Astrocyte (in vitro differentiated cells and primary cell): ENCODE results near the gene UBE2G2. TPM values are rescaled to one million over a fixed set of nuclear protein-coding genes. Genes with fewer than 3 reads are reported as not detected.

Experiments used
- DNase-seq: peaks from one replicate; pipeline ENCODE4 v3.0.0-alpha.2; 2010; ENCODE audit warnings: low read depth
- FAIRE-seq: peaks from 2 replicates; lab custom pipeline; 2011; peaks lifted over from hg19 to GRCh38; lab: Jason Lieb, UNC
- H2AFZ ChIP-seq: 2 replicates; pipeline ENCODE4 v1.6.0; 2012; ENCODE audit warnings: low read depth, low read length, inconsistent platforms
- H3K27ac ChIP-seq: 2 replicates; pipeline ENCODE4 v1.5.1; 2011; ENCODE audit warnings: low read depth, low read length, inconsistent platforms
- H3K27me3 ChIP-seq: 2 replicates; pipeline ENCODE4 v1.6.0; 2011; ENCODE audit warnings: low read length, inconsistent platforms; ENCODE audit not compliant: insufficient read depth
- H3K36me3 ChIP-seq: 2 replicates; pipeline ENCODE4 v1.5.1; 2011; ENCODE audit warnings: low read length, inconsistent platforms; ENCODE audit not compliant: insufficient read depth
- H3K4me1 ChIP-seq: 2 replicates; pipeline ENCODE4 v1.5.1; 2011; ENCODE audit warnings: low read length, inconsistent platforms; ENCODE audit not compliant: insufficient read depth
- H3K4me2 ChIP-seq: 2 replicates; pipeline ENCODE4 v1.6.0; 2012; ENCODE audit warnings: low read length, inconsistent platforms
- H3K4me3 ChIP-seq: 2 replicates; pipeline ENCODE4 v1.5.1; 2011; ENCODE audit warnings: low read depth, mild to moderate bottlenecking, low read length, inconsistent platforms; ENCODE audit not compliant: insufficient read depth
- H3K79me2 ChIP-seq: 2 replicates; pipeline ENCODE4 v1.6.0; 2012; ENCODE audit warnings: mild to moderate bottlenecking, low read length, inconsistent platforms; ENCODE audit not compliant: insufficient read depth
- H3K9ac ChIP-seq: 2 replicates; pipeline ENCODE4 v1.6.0; 2012; ENCODE audit warnings: mild to moderate bottlenecking, low read length, inconsistent platforms
- H3K9me3 ChIP-seq: 2 replicates; pipeline ENCODE4 v1.5.1; 2012; ENCODE audit warnings: low read depth, mild to moderate bottlenecking, low read length, inconsistent platforms; ENCODE audit not compliant: insufficient read depth
- H4K20me1 ChIP-seq: 2 replicates; pipeline ENCODE4 v1.6.0; 2012; ENCODE audit warnings: low read length, inconsistent platforms; ENCODE audit not compliant: insufficient read depth
- H3K27ac Mint-ChIP-seq: one replicate; pipeline ENCODE4 v1.8.0; 2021; ENCODE audit warnings: mild to moderate bottlenecking, mixed read lengths; ENCODE audit not compliant: unreplicated experiment
- H3K27me3 Mint-ChIP-seq: one replicate; pipeline ENCODE4 v1.8.0; 2021; ENCODE audit warnings: low read depth, mixed read lengths; ENCODE audit not compliant: unreplicated experiment
- H3K36me3 Mint-ChIP-seq: one replicate; pipeline ENCODE4 v1.8.0; 2021; ENCODE audit warnings: low read depth, mixed read lengths; ENCODE audit not compliant: unreplicated experiment
- H3K4me1 Mint-ChIP-seq: one replicate; pipeline ENCODE4 v1.8.0; 2021; ENCODE audit warnings: low read depth, mixed read lengths; ENCODE audit not compliant: unreplicated experiment
- H3K4me3 Mint-ChIP-seq: one replicate; pipeline ENCODE4 v1.8.0; 2021; ENCODE audit warnings: mild to moderate bottlenecking, moderate library complexity, mixed read lengths; ENCODE audit not compliant: unreplicated experiment
- H3K9me3 Mint-ChIP-seq: one replicate; pipeline ENCODE4 v1.8.0; 2021; ENCODE audit warnings: mild to moderate bottlenecking, mixed read lengths; ENCODE audit not compliant: unreplicated experiment
- CTCF ChIP-seq: IDR thresholded peaks from 2 replicates; pipeline ENCODE4 v1.5.1; 2011; ENCODE audit warnings: low read depth, mild to moderate bottlenecking, inconsistent platforms, low read length, moderate library complexity; ENCODE audit not compliant: insufficient read depth
- EZH2 ChIP-seq: IDR thresholded peaks from 2 replicates; pipeline ENCODE4 v1.6.1; 2012; ENCODE audit warnings: mild to moderate bottlenecking, low read length, inconsistent platforms; ENCODE audit not compliant: insufficient read depth
- total RNA-seq: library from RNA; stranded (reverse); gene quantifications from 2 replicates; pipeline ENCODE4 v1.2.1, GENCODE V29; 2021

Gene UBE2G2
- total RNA-seq, 1 donor from 2014 or later = 74.5 TPM

- no peak for FAIRE-seq
- Mint-ChIP-seq H3K4me3 (no peak overlapping the region), H3K27ac (peak overlapping the region; percentile 26), H3K27me3 (peaks cover 67% of the 10 kb centered on the region), H3K9me3 (peaks cover 4% of the 10 kb centered on the region), H3K36me3 (no peaks in the 10 kb centered on the region), H3K4me1 (peaks cover 6% of the 10 kb centered on the region)
- Histone ChIP-seq H3K9me3 (peaks cover 5% of the 10 kb centered on the region), H3K27me3 (peaks cover 15% of the 10 kb centered on the region), H3K4me2 (no peak overlapping the region), H3K36me3 (no peaks in the 10 kb centered on the region), H3K27ac (no peak overlapping the region), H3K4me3 (no peak overlapping the region), H3K9ac (no peak overlapping the region), H3K79me2 (no peaks in the 10 kb centered on the region), H3K4me1 (no peaks in the 10 kb centered on the region), H4K20me1 (no peaks in the 10 kb centered on the region), H2AFZ (no peak overlapping the region)
- no peak for DNase-seq
- TF ChIP-seq EZH2 (no peak), CTCF (no peak)
These were observed 74.3 kb downstream of the UBE2G2 start for GRCh38 chr21:44727321-44727720.

GRCh38 chr21:44726826-44727225, 74.8 kb downstream of the UBE2G2 start:
- TF ChIP-seq EZH2 (no peak), CTCF (no peak)
- peaks cover 15% of the 10 kb centered on the region for H3K27me3 ChIP-seq

GRCh38 chr21:44724926-44725325, 76.7 kb downstream of the UBE2G2 start:
- peaks cover 5% of the 10 kb centered on the region for H3K4me1 Mint-ChIP-seq
- H3K36me3 Mint-ChIP-seq = no peaks in the 10 kb centered on the region
- Histone ChIP-seq H3K9me3 (peaks cover 2% of the 10 kb centered on the region), H4K20me1 (no peaks in the 10 kb centered on the region), H3K27me3 (peaks cover 22% of the 10 kb centered on the region), H3K79me2 (no peaks in the 10 kb centered on the region), H3K4me1 (no peaks in the 10 kb centered on the region), H2AFZ (no peak overlapping the region), H3K4me2 (no peak overlapping the region), H3K27ac (no peak overlapping the region), H3K9ac (no peak overlapping the region), H3K36me3 (no peaks in the 10 kb centered on the region), H3K4me3 (no peak overlapping the region)
- FAIRE-seq = no peak
- H3K27me3 Mint-ChIP-seq = peaks cover 55% of the 10 kb centered on the region
- peaks cover 4% of the 10 kb centered on the region for H3K9me3 Mint-ChIP-seq
- no peak overlapping the region for H3K27ac Mint-ChIP-seq
- no peak for TF ChIP-seq CTCF
- TF ChIP-seq EZH2 = no peak
- H3K4me3 Mint-ChIP-seq = no peak overlapping the region
- DNase-seq = no peak

More at GRCh38 chr21:44726826-44727225, 74.8 kb downstream of the UBE2G2 start:
- no peak overlapping the region for H3K4me2 ChIP-seq
- Mint-ChIP-seq H3K9me3 (peaks cover 4% of the 10 kb centered on the region), H3K36me3 (no peaks in the 10 kb centered on the region), H3K27me3 (peaks cover 64% of the 10 kb centered on the region), H3K27ac (no peak overlapping the region), H3K4me3 (no peak overlapping the region), H3K4me1 (peaks cover 6% of the 10 kb centered on the region)
- DNase-seq (no peak), FAIRE-seq (no peak)
- H3K36me3 ChIP-seq = no peaks in the 10 kb centered on the region
- H3K9ac ChIP-seq = no peak overlapping the region
- H3K9me3 ChIP-seq = peaks cover 3% of the 10 kb centered on the region
- H4K20me1 ChIP-seq = no peaks in the 10 kb centered on the region
- no peak overlapping the region for H3K4me3 ChIP-seq
- H2AFZ ChIP-seq = no peak overlapping the region
- no peak overlapping the region for H3K27ac ChIP-seq
- H3K79me2 ChIP-seq = no peaks in the 10 kb centered on the region
- no peaks in the 10 kb centered on the region for H3K4me1 ChIP-seq
